Urinary bladder (tissue), 4 donors: ENCODE data around the gene GLI3. TPM values are rescaled to one million over a fixed set of nuclear protein-coding genes. Genes with fewer than 3 reads are reported as not detected.
"Not testable (repeated sequence)": the region's sequence is repeated elsewhere in the genome, so short reads cannot be mapped to it uniquely, and the experiment has no call there.

Experiments used
- DNase-seq: peaks from one replicate; pipeline ENCODE4 v3.0.0-alpha.2; 2015; ENCODE audit errors: extremely low spot score
- H3K27ac ChIP-seq: one replicate; pipeline ENCODE4 v1.5.1; 2013; ENCODE audit warnings: low read depth, mild to moderate bottlenecking, moderate library complexity
- H3K36me3 ChIP-seq: one replicate; pipeline ENCODE4 v1.6.1; 2013; ENCODE audit warnings: mild to moderate bottlenecking, moderate library complexity; ENCODE audit not compliant: insufficient read depth
- H3K4me1 ChIP-seq: one replicate; pipeline ENCODE4 v1.6.1; 2013; ENCODE audit warnings: mild to moderate bottlenecking, moderate library complexity; ENCODE audit not compliant: insufficient read depth
- H3K4me3 ChIP-seq: one replicate; pipeline ENCODE4 v1.5.1; 2013; ENCODE audit warnings: low read depth, low read length
- WGBS: extraction: QIAGEN DNeasy Blood & Tissue Kit; methylation state at CpG from one replicate; pipeline ENCODE4 v1.1.7; 2013; 5-methylcytosine and 5-hydroxymethylcytosine counted together
- polyA plus RNA-seq: library from polyadenylated mRNA; stranded (reverse); fragments of 200-250 nt; gene quantifications from one replicate; pipeline ENCODE4 v1.2.3, GENCODE V29; 2013
- total RNA-seq: library from RNA; depleted of rRNA; stranded (reverse); fragments of >200 nt; gene quantifications from one replicate; pipeline ENCODE4 v1.2.3, GENCODE V29; 2014
- donor health status: healthy with polysubstance abuse.
- donor health status: healthy.

GLI3 gene
- total and polyA plus RNA-seq, 2 donors, result 8.1 to 23.2 TPM

GRCh38 chr7:42214060-42214679 is 22.8 kb downstream of the GLI3 start:
- 88% methylated on average over 8 of the region's 8 CpGs for WGBS
- no peak for DNase-seq
- Histone ChIP-seq H3K4me1 (no peaks in the 10 kb centered on the region), H3K4me3 (no peak overlapping the region), H3K36me3 (no peaks in the 10 kb centered on the region), H3K27ac (no peak overlapping the region)

DNA sequence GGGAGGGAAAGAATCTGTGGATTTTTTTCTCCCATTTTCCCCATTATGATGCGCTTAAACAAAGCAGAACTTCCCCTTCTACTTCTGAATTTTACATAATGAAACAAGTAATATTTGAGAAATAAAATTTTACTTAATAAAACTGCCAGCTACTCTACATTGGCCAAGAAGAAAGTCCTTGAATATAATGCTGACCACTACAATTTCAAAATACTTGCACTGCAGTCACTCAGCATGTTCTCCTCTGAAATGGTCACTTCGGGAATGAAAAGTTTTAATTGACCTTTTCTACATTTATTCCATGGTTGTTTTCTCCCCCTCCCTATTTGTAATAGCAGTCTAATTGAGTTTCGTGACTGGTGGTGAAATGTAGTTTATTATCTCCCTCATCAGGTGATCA is 23.9 kb downstream of the GLI3 start:
- 93% methylated on average over 3 of the region's 3 CpGs for WGBS
- Histone ChIP-seq H3K4me3 (no peak overlapping the region), H3K27ac (no peak overlapping the region), H3K36me3 (no peaks in the 10 kb centered on the region), H3K4me1 (no peaks in the 10 kb centered on the region)
- no peak for DNase-seq

GRCh38 chr7:42212541-42213090 is 24.4 kb downstream of the GLI3 start:
- Histone ChIP-seq H3K4me3 (no peak overlapping the region), H3K36me3 (no peaks in the 10 kb centered on the region), H3K27ac (no peak overlapping the region), H3K4me1 (no peaks in the 10 kb centered on the region)
- no peak for DNase-seq
- 94% methylated on average over 8 of the region's 8 CpGs for whole genome bisulfite sequencing

DNA sequence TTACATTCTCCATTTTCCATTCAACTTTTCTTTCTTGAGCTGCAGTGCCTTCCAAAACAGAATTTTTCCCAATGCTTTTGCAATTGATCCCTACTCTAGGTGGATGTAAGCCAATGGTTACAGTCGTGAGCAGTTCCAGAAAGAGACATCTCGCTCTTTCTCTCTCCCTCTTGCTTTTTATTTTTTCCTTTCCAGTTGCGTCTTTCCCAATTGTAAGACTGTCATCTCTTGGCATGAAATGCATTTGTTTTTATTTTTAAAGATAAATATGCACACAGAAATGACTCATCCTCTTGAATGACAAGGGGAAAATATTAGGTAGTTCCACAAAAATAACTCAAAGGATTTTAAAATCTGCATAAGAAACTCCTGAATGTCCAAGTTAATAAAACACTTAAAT is 25.1 kb downstream of the GLI3 start:
- Histone ChIP-seq H3K4me3 (no peak overlapping the region), H3K36me3 (no peaks in the 10 kb centered on the region), H3K27ac (no peak overlapping the region), H3K4me1 (no peaks in the 10 kb centered on the region)
- no peak for DNase-seq
- 80% methylated on average over 3 of the region's 3 CpGs for WGBS

GRCh38 chr7:42210779-42211178 is 26.2 kb downstream of the GLI3 start:
- no peak overlapping the region for H3K4me3 ChIP-seq
- WGBS, result 67% methylated on average over 3 of the region's 3 CpGs
- DNase-seq, result no peak
- no peak overlapping the region for H3K27ac ChIP-seq
- no peaks in the 10 kb centered on the region for H3K4me1 ChIP-seq
- H3K36me3 ChIP-seq, result no peaks in the 10 kb centered on the region

DNA sequence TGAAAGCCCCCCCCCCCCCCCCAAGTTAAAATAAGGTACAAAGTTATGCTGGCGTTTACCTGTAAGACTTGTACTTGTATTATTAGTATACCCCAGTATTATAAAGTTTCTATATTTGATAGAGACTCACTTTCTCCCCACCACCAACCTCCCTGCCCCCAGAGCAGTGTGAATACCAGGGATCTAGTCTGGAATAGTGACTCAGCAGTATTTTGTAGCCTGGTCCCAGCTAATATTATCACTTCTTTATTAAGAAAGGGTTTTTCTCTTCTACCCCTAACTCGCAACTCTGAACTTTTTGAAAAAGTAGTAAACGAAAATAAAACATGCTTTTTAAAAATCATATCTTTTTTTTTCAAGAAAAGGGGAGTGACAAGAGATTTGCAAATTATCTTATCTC is 26.7 kb downstream of the GLI3 start:
- DNase-seq, result no peak
- Histone ChIP-seq H3K36me3 (no peaks in the 10 kb centered on the region), H3K27ac (no peak overlapping the region), H3K4me1 (no peaks in the 10 kb centered on the region), H3K4me3 (no peak overlapping the region)
- WGBS, result 93% methylated on average over 3 of the region's 3 CpGs

DNA sequence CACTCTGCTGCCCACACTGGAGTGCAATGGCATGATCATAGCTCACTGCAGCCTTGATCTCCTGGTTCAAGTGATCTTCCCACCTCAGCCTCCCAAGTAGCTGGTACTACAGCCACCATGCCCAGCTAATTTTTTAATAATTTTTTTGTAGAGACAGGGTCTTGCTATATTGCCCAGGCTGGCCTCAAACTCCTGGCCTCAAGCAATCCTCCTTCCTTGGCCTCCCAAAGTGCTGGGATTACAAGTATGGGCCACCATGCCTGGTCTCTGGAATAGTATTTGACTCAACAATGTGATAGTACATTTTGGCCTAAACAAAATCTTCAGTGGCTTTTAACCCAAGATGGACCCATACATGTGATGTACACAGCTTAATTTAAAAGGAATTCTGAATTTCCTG is 27.9 kb downstream of the GLI3 start:
- H3K4me1 ChIP-seq, H3K36me3 ChIP-seq, H3K4me3 ChIP-seq, H3K27ac ChIP-seq, DNase-seq: not testable (repeated sequence)

GRCh38 chr7:42208572-42208971 is 28.4 kb downstream of the GLI3 start:
- no peak overlapping the region for H3K4me3 ChIP-seq
- DNase-seq, result no peak
- no peaks in the 10 kb centered on the region for H3K36me3 ChIP-seq
- H3K4me1 ChIP-seq, result no peaks in the 10 kb centered on the region
- H3K27ac ChIP-seq, result no peak overlapping the region

DNA sequence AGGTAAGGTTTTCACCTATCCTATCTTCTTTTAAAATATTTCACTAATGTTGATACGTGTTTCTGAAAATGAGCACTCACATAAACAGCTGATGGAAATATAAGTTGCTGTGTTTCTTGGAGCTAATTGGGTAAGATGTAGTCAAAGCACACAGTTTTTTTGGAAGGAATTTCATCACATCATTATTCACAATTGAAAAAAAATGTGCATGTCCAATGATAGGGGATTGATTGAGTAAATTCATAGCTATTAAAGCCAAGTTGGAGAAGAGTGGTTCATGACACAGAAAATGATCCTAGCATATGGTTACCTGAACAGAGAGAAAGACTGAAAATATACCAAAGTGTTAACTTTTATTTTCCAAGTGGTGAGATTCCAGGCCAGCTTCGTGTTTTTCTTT is 29.6 kb downstream of the GLI3 start:
- WGBS, result 79% methylated on average over 2 of the region's 2 CpGs
- no peak overlapping the region for H3K27ac ChIP-seq
- H3K4me3 ChIP-seq, result no peak overlapping the region
- H3K4me1 ChIP-seq, result no peaks in the 10 kb centered on the region
- no peaks in the 10 kb centered on the region for H3K36me3 ChIP-seq
- DNase-seq, result no peak

DNA sequence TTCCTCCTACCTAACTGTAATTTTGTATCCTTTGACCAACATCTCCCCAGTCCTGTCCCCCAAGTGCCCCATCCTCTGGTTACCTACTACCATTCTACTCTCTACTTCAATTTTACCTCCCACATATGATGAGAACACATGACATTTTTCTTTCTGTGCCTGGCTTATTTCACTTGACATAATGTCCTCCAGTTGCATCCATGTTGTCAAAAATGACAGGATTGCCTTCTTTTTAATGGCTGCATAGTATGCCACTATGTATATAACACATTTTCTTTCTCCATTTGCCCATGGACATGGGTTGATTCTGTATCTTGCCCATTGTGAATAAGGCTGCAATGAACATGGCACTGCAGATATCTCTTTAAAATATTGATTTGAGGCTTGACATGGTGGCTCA is 33.7 kb downstream of the GLI3 start:
- H3K4me1 ChIP-seq, result no peaks in the 10 kb centered on the region
- DNase-seq, result no peak
- no peak overlapping the region for H3K4me3 ChIP-seq

DNA sequence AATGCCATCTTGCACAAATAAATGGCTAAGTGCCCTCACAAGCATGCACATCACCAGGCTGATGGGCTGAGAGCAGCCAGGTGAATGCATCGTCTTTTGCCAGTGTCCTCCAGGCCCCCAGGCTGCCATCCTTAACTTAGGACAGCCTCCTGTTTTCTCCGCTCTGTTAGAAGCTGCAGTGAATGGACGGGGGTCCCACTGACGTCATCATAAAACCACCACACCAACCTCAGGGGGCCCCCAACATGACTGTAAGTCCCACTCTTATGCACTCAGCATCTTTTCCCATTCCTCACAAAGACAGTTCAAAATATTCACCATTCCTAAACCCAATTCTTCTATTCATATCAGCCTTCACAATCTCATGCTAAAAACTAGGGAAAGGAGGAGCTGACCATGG is 34.4 kb downstream of the GLI3 start:
- Histone ChIP-seq H3K36me3 (no peaks in the 10 kb centered on the region), H3K4me3 (no peak overlapping the region), H3K27ac (no peak overlapping the region), H3K4me1 (no peaks in the 10 kb centered on the region)
- 98% methylated on average over 4 of the region's 4 CpGs for WGBS
- no peak for DNase-seq

More for the DNA sequence above, 33.7 kb downstream of the GLI3 start:
- H3K27ac ChIP-seq, result no peak overlapping the region
- H3K36me3 ChIP-seq, result no peaks in the 10 kb centered on the region

GRCh38 chr7:42198974-42199668 is 37.9 kb downstream of the GLI3 start:
- H3K36me3 ChIP-seq, result no peaks in the 10 kb centered on the region
- no peak for DNase-seq
- no peaks in the 10 kb centered on the region for H3K4me1 ChIP-seq
- WGBS, result 48% methylated on average over 8 of the region's 8 CpGs
- H3K27ac ChIP-seq, result no peak overlapping the region
- no peak overlapping the region for H3K4me3 ChIP-seq

- 78% methylated on average over 6 of the region's 6 CpGs for WGBS
- DNase-seq, result no peak
- Histone ChIP-seq H3K4me3 (no peak overlapping the region), H3K36me3 (no peaks in the 10 kb centered on the region), H3K27ac (no peak overlapping the region), H3K4me1 (no peaks in the 10 kb centered on the region)
Observed at GRCh38 chr7:42198296-42198695, 38.7 kb downstream of the GLI3 start.

- Histone ChIP-seq H3K4me3 (no peak overlapping the region), H3K27ac (no peak overlapping the region), H3K36me3 (no peaks in the 10 kb centered on the region), H3K4me1 (no peaks in the 10 kb centered on the region)
- 97% methylated on average over 12 of the region's 12 CpGs for WGBS
- no peak for DNase-seq
Observed at GRCh38 chr7:42197451-42197850, 39.6 kb downstream of the GLI3 start.
